Uterus (tissue), 4 donors: ENCODE data around the gene BRI3BP. TPM values are rescaled to one million over a fixed set of nuclear protein-coding genes. Genes with fewer than 3 reads are reported as not detected.

Source experiments
- DNase-seq, 2 donors: peaks; one replicate each; pipeline ENCODE4 v3.0.0-alpha.2; 2019 to 2020
- H3K27ac ChIP-seq, 2 donors: fragments of 200-600 bp; sonication (generic); 1 replicate in 1 of 2; 2 replicates in 1 of 2; pipeline ENCODE4 v1.5.1; 2016 to 2018
- H3K27me3 ChIP-seq, 2 donors: fragments of 200-600 bp; sonication (generic); one replicate each; pipeline ENCODE4 v1.5.1; 2018 to 2019; ENCODE audit warnings: control low read depth in 1 of 2
- H3K36me3 ChIP-seq, 2 donors: fragments of 200-600 bp; sonication (generic); one replicate each; pipeline ENCODE4 v1.5.1; 2019; ENCODE audit warnings: control low read depth in 1 of 2
- H3K4me1 ChIP-seq, 2 donors: fragments of 200-600 bp; sonication (generic); one replicate each; pipeline ENCODE4 v1.5.1; 2018 to 2019; ENCODE audit warnings: control low read depth in 1 of 2
- H3K4me3 ChIP-seq, 2 donors: fragments of 200-600 bp; sonication (generic); 1 replicate in 1 of 2; 2 replicates in 1 of 2; pipeline ENCODE4 v1.5.1; 2018 to 2019; ENCODE audit warnings: mild to moderate bottlenecking in 1 of 2
- H3K9me3 ChIP-seq, 2 donors: fragments of 200-600 bp; sonication (generic); one replicate each; pipeline ENCODE4 v1.5.1; 2019; ENCODE audit warnings: control low read depth in 1 of 2
- POLR2A ChIP-seq, 2 donors: fragments of 450-650 bp; IDR thresholded peaks; one replicate each; pipeline ENCODE4 v1.6.1; 2016; ENCODE audit warnings: antibody characterized with exemption in 2 of 2, mild to moderate bottlenecking in 1 of 2, moderate library complexity in 1 of 2
- intact Hi-C: fragments of 100-400 bp; cut with DNase I; formaldehyde crosslinking; loops from one replicate; pipeline ENCODE4 v1.15.1; 2023; ENCODE audit warnings: low total_unique reads
- small RNA-seq: library from RNA; depleted of rRNA; stranded (forward); fragments of <200 nt; gene quantifications from one replicate; pipeline ENCODE3, GENCODE V24; 2016
- total RNA-seq, 4 donors: library from RNA; depleted of rRNA in 3 of 4; stranded (reverse); fragments of >200 nt in 3 of 4; gene quantifications; one replicate each; pipeline versions ENCODE4 v1.1.0 to v1.2.4, GENCODE V29; 2014 to 2023
- TF ChIP-seq, protein P1 (sequence below), 4 experiments: fragments of 200-600 bp in 2 of 4; fragments of 450-650 bp in 2 of 4; sonication (generic) in 2 of 4; IDR thresholded peaks; one replicate each; pipeline ENCODE4 v1.5.1; 2016 to 2019; ENCODE audit warnings: antibody characterized with exemption in 4 of 4, mild to moderate bottlenecking in 2 of 4, moderate library complexity in 1 of 4
- donor health status: DM: yes; HTN: yes; CAD: no.

The BRI3BP gene
- total RNA-seq, 4 donors from 2014 or later, result 0.59 to 8.9 (median 3.2) TPM

DNA sequence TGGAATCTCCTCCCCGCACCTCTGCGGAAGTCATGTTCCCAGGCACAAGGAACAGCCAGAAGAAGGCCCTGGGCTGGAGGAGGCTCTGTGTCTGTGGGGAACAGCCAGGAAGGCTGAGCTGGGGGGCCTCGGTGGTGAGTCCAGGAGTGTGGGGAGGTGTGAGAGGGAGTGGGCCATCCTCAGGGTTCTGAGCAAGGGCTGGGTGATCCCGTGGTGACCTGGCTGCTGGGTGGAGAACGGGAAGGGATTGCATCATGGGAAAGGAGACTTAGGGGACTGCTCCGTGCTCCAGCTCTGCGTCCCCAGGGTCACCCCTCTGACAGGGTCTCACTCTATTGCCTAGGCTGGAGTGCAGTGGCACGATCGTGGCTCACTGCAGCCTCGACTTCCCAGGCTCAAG, 85.6 kb downstream of the BRI3BP start:
- no peaks in the 10 kb centered on the region for H3K9me3 ChIP-seq
- no peak overlapping the region for H3K4me3 ChIP-seq
- no peak overlapping the region for H3K27ac ChIP-seq
- no peaks in the 10 kb centered on the region for H3K27me3 ChIP-seq
- DNase-seq, result no peak
- no peaks in the 10 kb centered on the region for H3K36me3 ChIP-seq
- no peak for TF ChIP-seq POLR2A (IDR thresholded peaks at IDR 0.05)
- no peaks in the 10 kb centered on the region for H3K4me1 ChIP-seq
- intact Hi-C loops, result no loop called here

DNA sequence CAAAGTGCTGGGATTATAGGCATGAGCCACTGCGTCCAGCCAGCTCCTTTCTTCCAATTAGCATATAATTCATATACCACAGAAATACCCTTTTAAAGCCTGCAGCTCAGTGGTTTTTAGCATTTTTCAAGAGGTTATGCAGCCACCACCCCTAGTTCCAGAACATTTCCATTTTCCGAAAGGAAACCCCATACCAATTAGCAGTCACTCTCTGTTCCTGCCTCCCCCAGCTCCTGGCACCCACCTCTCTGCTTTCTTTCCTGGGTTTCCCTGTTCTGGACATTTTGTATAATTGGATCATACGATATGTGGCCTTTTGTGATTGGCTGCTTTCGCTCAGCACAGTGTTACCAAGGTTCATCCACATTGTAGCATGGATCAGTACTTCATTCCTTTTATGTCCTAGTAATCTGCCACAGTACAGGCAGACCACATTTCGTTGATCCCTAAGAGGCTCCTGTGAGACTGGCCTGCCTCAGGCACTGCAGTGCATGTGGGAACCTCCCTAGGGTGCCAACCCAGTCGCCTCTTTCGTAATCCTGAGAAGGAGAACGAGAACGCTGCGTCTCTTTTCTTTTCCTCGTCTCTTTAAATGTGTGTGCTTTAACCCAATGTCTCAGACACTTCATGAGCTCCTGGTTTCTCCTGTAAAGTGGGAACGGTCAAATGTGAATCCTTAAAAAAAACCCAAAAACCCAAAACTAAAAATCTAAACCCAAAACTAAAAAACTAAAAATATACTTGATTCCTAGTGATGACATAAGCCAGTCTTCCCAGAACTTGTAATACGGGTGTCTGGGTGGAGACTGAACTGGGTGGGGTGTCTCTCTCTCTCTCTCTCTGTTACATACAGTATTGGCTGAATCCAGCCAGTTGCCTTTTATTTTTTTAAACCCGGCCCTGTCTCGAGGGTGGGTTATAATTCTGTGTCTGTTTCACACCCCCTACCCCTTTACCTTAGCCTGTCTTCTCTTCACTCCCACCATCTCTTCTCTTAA, 86.5 kb downstream of the BRI3BP start:
- DNase-seq, result no peak
- no peaks in the 10 kb centered on the region for H3K36me3 ChIP-seq
- no peaks in the 10 kb centered on the region for H3K9me3 ChIP-seq
- H3K27ac ChIP-seq, result no peak overlapping the region
- no peaks in the 10 kb centered on the region for H3K4me1 ChIP-seq
- no peak overlapping the region for H3K4me3 ChIP-seq
- TF ChIP-seq POLR2A (IDR thresholded peaks at IDR 0.05), result no peak
- TF ChIP-seq, protein P1, sequence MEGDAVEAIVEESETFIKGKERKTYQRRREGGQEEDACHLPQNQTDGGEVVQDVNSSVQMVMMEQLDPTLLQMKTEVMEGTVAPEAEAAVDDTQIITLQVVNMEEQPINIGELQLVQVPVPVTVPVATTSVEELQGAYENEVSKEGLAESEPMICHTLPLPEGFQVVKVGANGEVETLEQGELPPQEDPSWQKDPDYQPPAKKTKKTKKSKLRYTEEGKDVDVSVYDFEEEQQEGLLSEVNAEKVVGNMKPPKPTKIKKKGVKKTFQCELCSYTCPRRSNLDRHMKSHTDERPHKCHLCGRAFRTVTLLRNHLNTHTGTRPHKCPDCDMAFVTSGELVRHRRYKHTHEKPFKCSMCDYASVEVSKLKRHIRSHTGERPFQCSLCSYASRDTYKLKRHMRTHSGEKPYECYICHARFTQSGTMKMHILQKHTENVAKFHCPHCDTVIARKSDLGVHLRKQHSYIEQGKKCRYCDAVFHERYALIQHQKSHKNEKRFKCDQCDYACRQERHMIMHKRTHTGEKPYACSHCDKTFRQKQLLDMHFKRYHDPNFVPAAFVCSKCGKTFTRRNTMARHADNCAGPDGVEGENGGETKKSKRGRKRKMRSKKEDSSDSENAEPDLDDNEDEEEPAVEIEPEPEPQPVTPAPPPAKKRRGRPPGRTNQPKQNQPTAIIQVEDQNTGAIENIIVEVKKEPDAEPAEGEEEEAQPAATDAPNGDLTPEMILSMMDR (IDR thresholded peaks at IDR 0.05), result no peak
- intact Hi-C loops, result no loop called here
- H3K27me3 ChIP-seq, result no peaks in the 10 kb centered on the region

Small RNAs within 50 kb of the gene (small RNA-seq; reads per million reads assigned to genes)
- gene AC122688.1, result not detected

Other genes starting within 250 kb of the BRI3BP start
- gene SCARB1, start 129.8 kb upstream of the BRI3BP start, total RNA-seq, result 10 to 100 TPM in 2 of 4 donors, 1 to 10 TPM in 2; 2.1 to 37.0 (median 9.6) TPM
- gene UBC, start 79.0 kb upstream of the BRI3BP start, total RNA-seq, result 1,000 to 10,000 TPM in 2 of 4 donors, 100 to 1,000 TPM in 2; 821 to 1,719 (median 1,034) TPM
- gene DHX37, start 4.5 kb upstream of the BRI3BP start, total RNA-seq, result 10 to 100 TPM in 2 of 4 donors, 1 to 10 TPM in 1, under 1 TPM in 1; 0.88 to 18.9 (median 7.2) TPM
- gene AACS, start 71.8 kb downstream of the BRI3BP start, total RNA-seq, result 10 to 100 TPM in 3 of 4 donors, 1 to 10 TPM in 1; 7.6 to 22.3 (median 20.0) TPM
- 1 to 10 TPM in 2 of 4 donors, under 1 TPM in 1, not detected in 1; 0.29 to 3.3 (median 2.0) TPM for gene TMEM132B, start 192.7 kb downstream of the BRI3BP start, total RNA-seq